Stimulated activated CD8-positive, alpha-beta memory T cell treated with anti-CD3 and anti-CD28 coated beads, Interleukin-12 subunit alpha, Interleukin-12 subunit beta, amount 100 ng/mL, for 1 hour (primary cell): ENCODE results near the gene SPRED3.

Experiments
- DNase-seq: peaks from one replicate; pipeline ENCODE4 v3.0.0-alpha.2; 2020; ENCODE audit warnings: low read depth

Gene SPRED3

GRCh38 chr19:38373907-38374331 is 14.6 kb upstream of the SPRED3 start:
- no peak for DNase-seq

- peak; percentile 96 for DNase-seq
Measured at GRCh38 chr19:38374332-38375097, 14.0 kb upstream of the SPRED3 start, which contains the start of gene PSMD8. Gene PSMD8, plus strand, starts transcription at chr19:38374571. Its CDS starts 31 bp downstream, at chr19:38374602.

GRCh38 chr19:38375098-38375493 is 13.4 kb upstream of the SPRED3 start:
- DNase-seq = no peak

GRCh38 chr19:38375748-38376147 is 12.7 kb upstream of the SPRED3 start:
- DNase-seq = no peak

- DNase-seq = no peak
Measured at GRCh38 chr19:38376576-38376975, 11.9 kb upstream of the SPRED3 start.

GRCh38 chr19:38377052-38377451 is 11.4 kb upstream of the SPRED3 start:
- DNase-seq = no peak

- DNase-seq = no peak
Measured at GRCh38 chr19:38378866-38379265, 9.6 kb upstream of the SPRED3 start.

- no peak for DNase-seq
Measured at GRCh38 chr19:38381138-38381537, 7.4 kb upstream of the SPRED3 start.

GRCh38 chr19:38383184-38383583 is 5.3 kb upstream of the SPRED3 start:
- no peak for DNase-seq

GRCh38 chr19:38383743-38384142 is 4.8 kb upstream of the SPRED3 start:
- DNase-seq = no peak

- no peak for DNase-seq
Measured at GRCh38 chr19:38384209-38385027, 4.1 kb upstream of the SPRED3 start.

GRCh38 chr19:38385057-38385803 is 3.3 kb upstream of the SPRED3 start:
- no peak for DNase-seq

GRCh38 chr19:38385804-38386257 is 2.7 kb upstream of the SPRED3 start:
- DNase-seq = no peak

GRCh38 chr19:38386300-38386970 is 2.1 kb upstream of the SPRED3 start:
- DNase-seq = no peak

GRCh38 chr19:38386971-38387549 is 1.4 kb upstream of the SPRED3 start:
- no peak for DNase-seq

GRCh38 chr19:38387550-38388348 is 748 bp upstream of the SPRED3 start, which contains the start of gene GGN:
Gene GGN, minus strand, starts transcription at chr19:38388034. Its CDS starts 773 bp downstream, at chr19:38387261.
- peak; percentile 60 for DNase-seq

- no peak for DNase-seq
Measured at GRCh38 chr19:38389101-38389925, 816 bp downstream of the SPRED3 start.

- no peak for DNase-seq
Measured at GRCh38 chr19:38389957-38390924, 1.7 kb downstream of the SPRED3 start.
